ENCODE results near the gene PHF12. TPM values are rescaled to one million over a fixed set of nuclear protein-coding genes. Genes with fewer than 3 reads are reported as not detected.
"Not testable (repeated sequence)": the region's sequence is repeated elsewhere in the genome, so short reads cannot be mapped to it uniquely, and the experiment has no call there.

PHF12 gene
- total RNA-seq, 1 donor from 2014 or later = 4.4 TPM

GRCh38 chr17:28885951-28886350, 65.4 kb downstream of the PHF12 start:
- no peak for DNase-seq (ENCODE audit: low read depth in 2 of 2)

DNA sequence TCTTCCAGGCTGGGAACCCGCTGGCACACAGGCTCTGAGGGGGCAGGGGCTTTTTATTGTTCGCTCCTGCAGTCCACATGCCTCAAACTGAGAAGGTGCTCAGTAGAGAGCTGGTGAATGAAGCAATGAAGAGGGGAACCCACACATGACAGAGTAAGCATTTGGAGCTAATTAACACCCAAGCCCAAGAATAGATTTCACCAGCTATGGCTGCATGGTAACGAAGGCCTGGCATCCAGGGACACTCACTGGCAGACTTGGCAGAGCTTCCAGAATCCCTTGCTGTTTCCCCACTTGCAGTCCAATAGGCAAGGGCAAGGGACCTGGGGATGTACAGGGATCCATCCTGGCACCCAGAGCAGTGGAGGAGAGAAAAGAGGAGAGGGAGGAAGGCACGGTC, 66.0 kb downstream of the PHF12 start:
- DNase-seq (ENCODE audit: low read depth in 2 of 2) = no peak

GRCh38 chr17:28883967-28884702, 67.2 kb downstream of the PHF12 start:
- no peak for DNase-seq (ENCODE audit: low read depth in 2 of 2)

GRCh38 chr17:28882154-28882895, 69.0 kb downstream of the PHF12 start:
- no peak for DNase-seq (ENCODE audit: low read depth in 2 of 2)

GRCh38 chr17:28881533-28882056, 69.7 kb downstream of the PHF12 start:
- no peak for DNase-seq (ENCODE audit: low read depth in 2 of 2)

DNA sequence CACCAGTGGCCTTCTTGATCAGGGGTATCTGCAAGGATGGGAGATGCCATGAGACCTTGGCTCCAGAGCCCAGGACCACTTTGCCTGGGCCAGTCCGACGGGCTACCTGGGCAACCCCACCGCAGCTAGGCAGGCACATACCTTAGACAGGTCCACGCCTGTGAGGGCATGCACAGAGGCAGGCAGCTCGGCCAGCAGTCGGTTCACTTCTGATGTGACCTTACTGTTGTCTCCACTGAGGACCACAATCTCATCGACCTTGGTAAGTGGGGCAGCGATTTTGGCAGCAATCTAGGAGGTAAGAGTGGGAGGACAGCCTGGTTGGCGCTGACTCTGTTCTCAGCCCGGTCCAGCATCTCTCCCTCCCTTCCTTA, 70.8 kb downstream of the PHF12 start:
- DNase-seq (ENCODE audit: low read depth in 2 of 2) = no peak

DNA sequence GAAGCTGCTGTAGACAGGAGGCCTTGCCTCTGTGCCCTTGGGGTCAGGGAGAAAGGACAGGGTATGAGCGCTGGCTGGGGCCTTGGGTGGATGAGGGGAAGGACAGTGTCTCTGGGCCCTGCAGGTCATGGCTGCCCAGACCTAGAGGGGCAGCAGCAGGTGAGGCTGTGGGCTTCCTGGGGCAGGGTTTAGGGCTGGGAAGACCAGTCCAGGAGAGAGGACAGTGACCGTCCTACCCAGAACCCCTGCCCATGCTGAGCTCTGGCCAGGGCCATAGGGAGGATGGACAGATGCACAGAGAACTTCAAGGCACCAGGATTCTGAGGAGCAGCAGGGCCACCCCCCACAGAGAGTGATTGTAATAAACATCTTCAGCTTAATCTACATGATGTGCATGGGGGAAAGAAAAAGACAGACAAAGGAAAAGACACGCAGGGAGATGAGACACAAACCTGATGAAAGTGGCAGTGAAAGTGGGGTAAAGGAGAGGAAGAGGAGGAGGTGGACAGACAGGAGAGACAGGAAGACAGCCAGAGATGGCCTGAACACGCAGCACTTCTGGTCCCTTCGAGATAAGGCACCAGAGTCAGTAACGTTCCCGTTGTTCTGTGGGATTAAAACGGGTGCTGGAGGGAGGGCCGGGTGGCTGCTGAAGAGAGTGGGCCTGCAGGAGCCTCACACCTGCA, 71.3 kb downstream of the PHF12 start:
- DNase-seq (ENCODE audit: low read depth in 2 of 2) = no peak

DNA sequence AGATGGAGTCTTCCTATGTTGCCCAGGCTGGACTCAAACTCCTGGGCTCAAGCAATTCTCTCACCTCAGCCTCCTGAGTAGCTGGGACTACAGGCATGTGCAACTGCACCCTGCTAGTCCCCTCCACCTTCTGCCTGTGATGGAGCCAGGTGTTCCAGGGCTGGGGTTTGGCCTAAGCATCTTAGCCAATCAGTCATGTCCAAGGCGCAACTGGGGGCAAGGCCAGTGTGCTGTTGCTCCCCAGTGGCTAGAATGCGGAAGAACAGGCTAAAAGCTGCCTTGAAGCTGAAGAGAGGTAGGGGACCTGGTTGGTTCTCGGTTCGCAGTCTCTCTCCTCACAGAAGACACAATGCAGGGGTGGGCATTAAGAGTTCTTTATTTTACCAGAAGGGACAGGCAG, 72.3 kb downstream of the PHF12 start:
- peak in 1 of 2 donors; percentile 50 for DNase-seq (ENCODE audit: low read depth in 2 of 2)

GRCh38 chr17:28878158-28878910, 73.0 kb downstream of the PHF12 start:
- DNase-seq (ENCODE audit: low read depth in 2 of 2) = no peak

DNA sequence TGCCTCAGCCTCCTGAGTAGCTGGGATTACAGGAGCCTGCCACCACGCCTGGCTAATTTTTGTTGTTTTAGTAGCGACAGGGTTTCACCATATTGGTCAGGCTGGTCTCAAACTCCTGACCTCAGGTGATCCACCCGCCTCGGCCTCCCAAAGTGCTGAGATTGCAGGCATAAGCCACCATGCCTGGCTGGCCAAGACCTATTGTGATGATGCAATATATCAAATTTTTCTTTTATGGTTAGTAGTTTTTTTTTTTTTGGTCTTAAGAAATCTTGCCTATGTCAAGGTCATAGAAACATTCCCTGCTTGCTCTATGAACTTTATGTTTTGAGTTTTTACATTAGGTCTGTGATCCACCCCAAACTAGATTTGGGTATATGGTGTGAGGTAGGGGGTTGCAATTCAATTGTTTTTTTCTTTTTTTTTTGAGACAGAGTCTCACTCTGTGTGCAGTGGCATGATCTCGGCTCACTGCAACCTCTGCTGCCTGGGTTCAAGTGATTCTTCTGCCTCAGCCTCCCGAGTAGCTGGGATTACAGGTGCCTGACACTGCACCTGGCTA, 74.1 kb downstream of the PHF12 start:
- not testable (repeated sequence) for DNase-seq (ENCODE audit: low read depth in 2 of 2)

DNA sequence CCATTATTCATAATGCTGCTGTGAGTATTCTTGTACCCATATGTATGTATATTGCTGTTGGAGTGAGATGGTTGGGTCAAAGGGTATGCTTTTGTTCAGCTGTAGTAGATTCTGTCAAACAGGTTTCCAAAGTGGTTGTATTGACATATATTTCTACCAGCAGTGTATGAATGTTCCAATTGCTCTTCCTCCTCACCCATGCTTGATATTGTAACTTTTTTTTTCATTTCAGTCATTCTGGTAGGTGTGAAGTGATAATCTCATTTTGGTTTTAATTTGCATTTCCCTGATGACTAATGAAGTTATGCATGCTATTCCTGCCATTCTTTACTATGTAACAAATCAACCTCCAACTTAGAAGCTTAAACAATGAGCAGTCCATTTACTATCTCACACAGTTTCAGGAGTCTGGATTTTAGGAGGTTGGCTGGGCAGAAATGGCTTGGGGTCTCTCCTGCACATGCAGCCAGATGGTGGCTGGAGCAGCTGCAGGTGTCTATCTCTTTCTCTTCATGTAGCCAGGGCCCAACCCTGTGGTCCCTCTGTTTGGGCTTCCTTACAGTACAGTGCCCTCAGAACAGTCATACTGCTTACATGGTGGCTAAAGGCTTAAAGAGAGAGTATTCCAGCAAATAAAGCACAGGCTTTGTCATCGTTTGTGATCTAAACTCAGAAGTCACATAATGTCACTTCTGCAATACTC, 75.3 kb downstream of the PHF12 start:
- no peak for DNase-seq (ENCODE audit: low read depth in 2 of 2)

DNA sequence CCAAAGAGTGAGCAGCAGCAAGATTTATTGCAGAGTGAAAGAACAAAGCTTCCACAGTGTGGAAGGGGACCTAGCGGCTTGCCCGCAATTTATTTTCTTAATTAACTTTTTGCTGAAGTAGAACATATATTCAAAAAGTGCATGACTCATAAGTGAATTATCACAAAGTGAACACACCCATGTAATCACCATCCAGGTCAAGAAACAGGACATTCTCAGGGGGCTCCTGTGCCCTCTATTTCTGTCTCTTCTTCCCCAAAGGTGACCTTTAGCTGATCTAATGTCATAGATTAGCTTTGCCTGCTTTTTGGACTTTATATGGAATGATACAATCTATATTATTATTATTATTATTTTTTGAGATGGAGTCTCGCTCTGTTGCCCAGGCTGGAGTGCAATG, 76.6 kb downstream of the PHF12 start:
- no peak for DNase-seq (ENCODE audit: low read depth in 2 of 2)

GRCh38 chr17:28873839-28874238, 77.5 kb downstream of the PHF12 start:
- DNase-seq (ENCODE audit: low read depth in 2 of 2) = no peak

DNA sequence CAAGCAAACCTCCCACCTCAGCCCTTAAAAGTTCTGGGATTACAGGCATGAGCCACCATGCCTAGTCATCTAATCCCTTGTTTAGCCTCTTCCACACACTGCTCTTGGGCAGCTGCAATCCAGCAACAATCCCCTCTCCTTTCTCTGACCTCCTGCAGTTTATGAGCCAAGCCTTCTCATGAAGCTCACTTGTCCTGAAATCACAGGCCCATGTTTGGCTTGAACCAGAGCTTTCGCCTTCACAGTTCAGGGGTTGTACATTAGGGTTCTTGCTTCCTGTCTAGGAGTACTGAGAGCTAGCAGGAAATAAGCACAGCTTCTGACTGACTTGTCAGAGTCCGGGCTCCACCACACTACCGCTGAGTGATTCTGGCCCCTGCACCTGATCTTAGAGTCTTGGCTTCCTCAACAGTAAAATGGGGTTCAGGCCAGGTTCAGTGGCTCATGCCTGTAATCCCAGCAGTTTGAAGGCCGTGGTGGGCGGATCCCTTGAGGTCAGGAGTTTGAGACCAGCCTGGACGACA, 80.2 kb downstream of the PHF12 start:
- no peak for DNase-seq (ENCODE audit: low read depth in 2 of 2)

DNA sequence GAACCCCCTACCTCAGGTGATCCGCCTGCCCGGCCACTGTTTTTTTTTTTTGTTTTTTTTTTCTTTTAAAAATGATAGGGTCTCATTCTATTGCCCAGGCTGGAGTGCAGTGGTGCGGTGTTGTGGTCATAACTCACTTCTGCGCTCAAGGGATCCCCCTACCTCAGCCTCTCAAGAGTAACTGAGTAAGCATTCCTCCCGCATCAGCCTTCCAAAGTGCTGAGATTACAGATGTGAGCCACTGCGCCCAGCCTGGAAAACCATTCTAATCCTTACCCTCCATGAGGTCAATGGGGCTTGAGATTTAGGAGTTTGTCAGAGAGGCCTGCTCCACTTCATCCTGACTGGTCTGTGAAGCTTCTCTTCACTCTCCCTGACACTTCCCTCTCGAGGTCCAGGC, 84.0 kb downstream of the PHF12 start:
- DNase-seq (ENCODE audit: low read depth in 2 of 2) = no peak

DNA sequence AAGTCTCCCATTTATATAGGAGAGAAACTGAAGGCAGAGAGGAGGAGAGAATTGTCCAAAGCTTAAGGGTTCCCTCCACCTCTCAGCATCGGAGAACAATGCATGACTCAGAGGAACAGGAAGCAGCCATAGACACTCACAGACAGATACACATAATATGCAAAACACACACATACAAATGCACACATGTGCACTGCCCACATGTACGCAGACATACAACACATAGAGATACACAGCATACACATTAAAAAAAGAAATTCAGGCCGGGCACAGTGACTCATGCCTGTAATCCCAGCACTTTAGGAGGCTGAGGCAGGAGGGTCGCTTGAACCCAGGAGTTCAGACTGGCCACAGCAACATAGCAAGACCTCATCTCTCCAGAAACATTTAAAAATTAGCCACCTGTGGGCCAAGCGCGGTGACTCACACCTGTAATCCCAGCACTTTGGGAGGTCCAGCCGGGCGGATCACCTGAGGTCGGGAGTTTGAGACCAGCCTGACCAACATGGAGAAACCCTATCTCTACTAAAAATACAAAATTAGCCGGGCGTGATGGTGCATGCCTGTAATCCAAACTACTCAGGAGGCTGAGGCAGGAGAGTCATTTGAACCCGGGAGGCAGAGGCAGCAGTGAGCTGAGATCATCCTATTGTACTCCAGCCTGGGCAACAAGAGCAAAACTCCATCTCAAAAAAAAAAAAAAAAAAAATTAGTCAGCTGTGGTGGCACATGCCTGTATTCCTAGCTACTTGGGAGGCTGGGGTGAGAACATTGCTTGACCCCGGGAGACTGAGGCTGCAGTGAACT, 85.2 kb downstream of the PHF12 start:
- peak in 1 of 2 donors; percentile 82 for DNase-seq (ENCODE audit: low read depth in 2 of 2)

DNA sequence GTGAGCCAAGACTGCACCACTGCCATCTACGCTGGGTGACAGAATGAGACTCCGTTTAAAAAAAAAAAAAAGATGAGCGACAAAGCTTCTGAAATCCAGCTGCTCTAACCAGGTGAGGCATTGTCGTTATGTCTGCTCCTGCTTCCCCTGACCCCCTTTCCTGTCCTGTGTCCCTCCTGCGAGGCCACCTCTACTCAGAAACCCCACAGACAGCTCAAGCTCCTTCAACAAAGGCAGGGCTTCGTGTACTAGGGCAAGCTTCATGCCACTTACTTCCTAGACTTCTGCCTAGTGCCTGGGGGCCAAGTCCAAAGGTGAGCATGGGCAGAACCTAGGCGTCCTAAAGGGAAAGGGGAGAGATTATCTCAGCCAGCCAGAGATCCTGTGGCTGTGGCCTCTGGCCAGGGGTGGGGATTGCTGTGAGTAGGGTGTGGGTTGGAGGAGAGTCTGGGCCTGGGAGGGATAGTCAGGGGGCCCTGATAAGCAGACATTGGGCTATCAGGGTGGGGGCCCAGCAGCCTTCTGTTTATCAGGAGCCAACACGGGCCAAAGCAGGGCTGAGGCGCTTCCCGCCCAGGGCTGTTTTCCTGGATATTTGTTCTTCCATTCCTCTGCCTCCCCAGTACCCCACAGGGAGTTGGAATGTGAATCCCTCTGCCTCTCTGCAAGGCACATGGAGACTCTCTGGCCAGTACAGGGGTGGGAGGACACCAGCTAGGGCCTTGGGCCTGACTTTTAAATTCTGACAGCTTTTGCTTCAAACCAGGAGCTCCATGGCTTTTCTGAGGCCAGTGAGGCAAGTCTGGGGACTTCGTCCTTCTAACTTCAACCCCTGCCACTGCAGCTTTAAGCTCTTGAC, 86.1 kb downstream of the PHF12 start:
- peak in 1 of 2 donors; percentile 23 for DNase-seq (ENCODE audit: low read depth in 2 of 2)

DNA sequence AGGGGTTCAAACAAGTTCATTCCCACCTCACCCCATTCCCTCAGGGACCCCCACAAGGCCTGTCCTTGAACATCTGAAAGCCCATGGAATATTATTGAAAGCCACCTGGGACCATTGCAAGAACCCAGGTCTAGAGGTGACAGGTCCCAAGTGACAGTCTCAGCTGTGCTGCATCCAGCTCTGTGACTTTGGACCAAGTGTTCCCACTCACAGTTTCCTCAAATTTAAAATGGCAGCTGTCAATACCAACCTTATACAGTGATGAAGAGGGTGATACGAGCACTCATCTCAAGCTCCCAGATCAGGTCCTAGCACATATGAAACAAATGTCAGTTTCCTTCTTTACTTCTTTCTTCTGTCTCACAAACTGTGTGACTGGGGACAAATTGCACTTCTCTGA, 87.4 kb downstream of the PHF12 start:
- DNase-seq (ENCODE audit: low read depth in 2 of 2) = no peak

GRCh38 chr17:28862561-28862960, 88.8 kb downstream of the PHF12 start:
- DNase-seq (ENCODE audit: low read depth in 2 of 2) = no peak

Data from dermis microvascular lymphatic vessel endothelial cell (primary cell).